Measurements from ENCODE around the gene NF2.

The NF2 gene

DNA sequence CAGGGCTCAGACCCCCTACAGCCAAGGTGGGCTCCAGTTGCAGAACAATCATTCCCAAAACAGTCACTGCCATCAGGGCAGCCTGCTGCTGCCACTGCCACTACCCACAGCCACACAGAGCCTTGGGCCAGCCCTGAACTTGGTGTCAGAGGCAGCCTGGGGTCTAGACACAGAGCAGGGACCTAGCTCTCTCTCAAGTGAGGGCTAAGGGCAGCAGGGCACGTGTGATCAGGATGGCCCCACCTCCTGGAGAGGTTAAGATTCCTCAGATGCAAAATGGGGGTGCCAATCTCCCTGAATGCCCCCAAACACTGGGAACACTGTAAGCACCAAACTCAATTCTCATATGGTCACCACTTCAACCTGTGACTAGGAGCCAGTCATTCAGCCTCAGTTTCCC lies 132.0 kb downstream of the NF2 start:
- no peak for TF ChIP-seq CTCF (IDR thresholded peaks at IDR 0.05; ENCODE audit: borderline replicate concordance, insufficient read depth, low read depth, low read length)
- no peak overlapping the region for H3K4me3 ChIP-seq (ENCODE audit: low read depth, low read length)

- no peak for TF ChIP-seq CTCF (IDR thresholded peaks at IDR 0.05; ENCODE audit: borderline replicate concordance, insufficient read depth, low read depth, low read length)
- no peak overlapping the region for H3K4me3 ChIP-seq (ENCODE audit: low read depth, low read length)
Observed at GRCh38 chr22:29737251-29738117, 134.1 kb downstream of the NF2 start.

GRCh38 chr22:29738118-29738815 lies 134.8 kb downstream of the NF2 start:
- TF ChIP-seq CTCF (IDR thresholded peaks at IDR 0.05; ENCODE audit: borderline replicate concordance, insufficient read depth, low read depth, low read length), result no peak
- H3K4me3 ChIP-seq (ENCODE audit: low read depth, low read length), result no peak overlapping the region

- no peak for TF ChIP-seq CTCF (IDR thresholded peaks at IDR 0.05; ENCODE audit: borderline replicate concordance, insufficient read depth, low read depth, low read length)
- H3K4me3 ChIP-seq (ENCODE audit: low read depth, low read length), result no peak overlapping the region
Observed at GRCh38 chr22:29739346-29739875, 136.0 kb downstream of the NF2 start.

GRCh38 chr22:29740216-29740615 lies 136.8 kb downstream of the NF2 start:
- TF ChIP-seq CTCF (IDR thresholded peaks at IDR 0.05; ENCODE audit: borderline replicate concordance, insufficient read depth, low read depth, low read length), result no peak
- no peak overlapping the region for H3K4me3 ChIP-seq (ENCODE audit: low read depth, low read length)

DNA sequence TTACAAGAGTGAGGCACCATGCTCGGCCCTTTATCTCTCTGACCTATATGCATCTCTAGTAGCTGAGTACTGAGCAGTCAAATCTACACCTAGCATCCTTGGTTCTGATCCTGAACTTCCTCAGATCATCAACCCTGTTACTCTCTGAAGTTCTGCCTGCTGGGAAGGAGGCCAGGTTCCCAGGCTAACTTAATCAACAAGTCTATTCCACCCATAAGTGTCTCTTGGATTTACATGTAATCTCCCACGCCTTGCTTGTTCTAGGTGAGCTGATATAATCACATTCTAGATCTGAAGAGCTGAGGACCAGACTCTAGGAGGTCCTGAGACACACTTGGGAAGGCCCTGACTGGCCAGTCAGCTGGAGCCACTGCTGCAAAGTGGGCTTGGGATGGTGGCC lies 138.5 kb downstream of the NF2 start:
- H3K4me3 ChIP-seq (ENCODE audit: low read depth, low read length), result no peak overlapping the region
- TF ChIP-seq CTCF (IDR thresholded peaks at IDR 0.05; ENCODE audit: borderline replicate concordance, insufficient read depth, low read depth, low read length), result no peak
